Bronchial epithelial cell (primary cell): ENCODE data around the gene TMEM63C. TPM values are rescaled to one million over a fixed set of nuclear protein-coding genes. Genes with fewer than 3 reads are reported as not detected.

Experiments used
- DNase-seq: peaks from one replicate; pipeline ENCODE4 v3.0.0-alpha.2; 2010; ENCODE audit warnings: low read depth
- FAIRE-seq: peaks from 2 replicates; lab custom pipeline; 2011; peaks lifted over from hg19 to GRCh38; lab: Jason Lieb, UNC
- H3K27me3 ChIP-seq: 2 replicates; pipeline ENCODE4 v1.5.1; 2011; ENCODE audit warnings: low read length; ENCODE audit not compliant: control insufficient read depth, insufficient read depth
- H3K36me3 ChIP-seq: 2 replicates; pipeline ENCODE4 v1.5.1; 2011; ENCODE audit warnings: low read length; ENCODE audit not compliant: control insufficient read depth, insufficient read depth
- H3K4me3 ChIP-seq: 2 replicates; pipeline ENCODE4 v1.5.1; 2011; ENCODE audit warnings: mild to moderate bottlenecking, low read depth, low read length, control low read depth
- CTCF ChIP-seq: IDR thresholded peaks from 2 replicates; pipeline ENCODE4 v1.5.1; 2011; ENCODE audit warnings: mild to moderate bottlenecking, moderate library complexity, low read length, control low read depth, inconsistent platforms; ENCODE audit not compliant: insufficient read depth, severe bottlenecking
- total RNA-seq: library from RNA; depleted of rRNA; stranded (reverse); fragments of >200 nt; gene quantifications from 2 replicates; pipeline ENCODE4 v1.2.1, GENCODE V29; 2014

The TMEM63C gene
- total RNA-seq, 1 donor from 2014 or later = 0.79 TPM

- no peak for TF ChIP-seq CTCF
- DNase-seq = no peak
- no peak for FAIRE-seq
Measured at GRCh38 chr14:77246784-77247183, 65.2 kb downstream of the TMEM63C start.

GRCh38 chr14:77248666-77249065, 67.1 kb downstream of the TMEM63C start:
- no peak for TF ChIP-seq CTCF
- H3K4me3 ChIP-seq = no peak overlapping the region
- H3K27me3 ChIP-seq = no peaks in the 10 kb centered on the region
- FAIRE-seq (no peak), DNase-seq (peak; percentile 23)
- no peaks in the 10 kb centered on the region for H3K36me3 ChIP-seq

More at GRCh38 chr14:77246784-77247183, 65.2 kb downstream of the TMEM63C start:
- Histone ChIP-seq H3K36me3 (no peaks in the 10 kb centered on the region), H3K27me3 (no peaks in the 10 kb centered on the region), H3K4me3 (no peak overlapping the region)

GRCh38 chr14:77249286-77249685, 67.7 kb downstream of the TMEM63C start:
- no peak for DNase-seq
- Histone ChIP-seq H3K36me3 (no peaks in the 10 kb centered on the region), H3K27me3 (no peaks in the 10 kb centered on the region), H3K4me3 (no peak overlapping the region)
- no peak for TF ChIP-seq CTCF
- FAIRE-seq = no peak

- FAIRE-seq = no peak
Measured at GRCh38 chr14:77250927-77251326, 69.3 kb downstream of the TMEM63C start.

GRCh38 chr14:77251870-77252269, 70.3 kb downstream of the TMEM63C start:
- no peak overlapping the region for H3K4me3 ChIP-seq
- peaks cover 2% of the 10 kb centered on the region for H3K27me3 ChIP-seq
- DNase-seq = no peak
- FAIRE-seq = no peak
- no peaks in the 10 kb centered on the region for H3K36me3 ChIP-seq
- no peak for TF ChIP-seq CTCF

More at GRCh38 chr14:77250927-77251326, 69.3 kb downstream of the TMEM63C start:
- Histone ChIP-seq H3K4me3 (no peak overlapping the region), H3K36me3 (no peaks in the 10 kb centered on the region), H3K27me3 (peaks cover under 1% of the 10 kb centered on the region)
- no peak for DNase-seq
- TF ChIP-seq CTCF = no peak
